Adrenal gland (tissue), 5 donors: ENCODE measurements around the gene CCL24.

Experiments used
- CTCF ChIP-seq, 6 experiments: fragments of 450-650 bp in 4 of 6; fragments of 200-600 bp in 2 of 6; sonication (generic) in 1 of 6; IDR thresholded peaks; 1 replicate in 5 of 6; 2 replicates in 1 of 6; pipeline versions ENCODE4 v1.5.1 to v1.8.0; 2016 to 2021; ENCODE audit warnings: antibody characterized with exemption in 6 of 6, mild to moderate bottlenecking in 2 of 6, moderate library complexity in 1 of 6
- POLR2A ChIP-seq, 2 donors: fragments of 450-650 bp; IDR thresholded peaks; one replicate each; pipeline ENCODE4 v1.6.1; 2017; ENCODE audit warnings: antibody characterized with exemption in 2 of 2, mild to moderate bottlenecking in 2 of 2, moderate library complexity in 1 of 2
- donor health status: DM: no; HTN: no; CAD: no.

GRCh38 chr7:75771224-75771623 is 42.4 kb downstream of the CCL24 start:
- no peak for TF ChIP-seq CTCF (IDR thresholded peaks at IDR 0.05)
- TF ChIP-seq POLR2A (IDR thresholded peaks at IDR 0.05), result no peak
